NOMO-1 treated with dmso at 0.1 percent for 144 hours (cell line): ENCODE results near the gene ANKFY1.
"Not testable (repeated sequence)": the region's sequence is repeated elsewhere in the genome, so short reads cannot be mapped to it uniquely, and the experiment has no call there.

Experiments used
- DNase-seq: peaks from one replicate; lab custom pipeline; 2025; ENCODE audit not compliant: unreplicated experiment; lab: John Stamatoyannopoulos, UW

Gene ANKFY1

DNA sequence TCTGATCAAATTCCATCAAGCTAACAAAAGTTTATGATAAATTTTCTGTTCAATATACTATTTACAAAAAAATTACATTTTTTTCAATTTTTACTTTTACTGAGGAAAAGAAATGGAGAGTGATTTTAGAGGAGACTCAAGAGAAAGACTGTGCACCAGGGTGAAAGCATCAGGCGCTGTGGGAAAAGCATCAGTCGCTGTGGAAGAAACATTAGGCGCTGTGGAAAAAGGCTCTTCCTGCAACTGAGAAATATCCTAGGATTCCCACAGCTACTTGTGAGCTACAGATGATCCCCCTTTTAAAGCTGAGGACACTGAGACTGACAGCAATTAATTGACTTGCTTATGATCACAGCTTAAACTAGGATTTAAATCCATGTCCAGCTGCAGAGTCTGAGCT, 4.9 kb downstream of the ANKFY1 start:
- no peak for DNase-seq

DNA sequence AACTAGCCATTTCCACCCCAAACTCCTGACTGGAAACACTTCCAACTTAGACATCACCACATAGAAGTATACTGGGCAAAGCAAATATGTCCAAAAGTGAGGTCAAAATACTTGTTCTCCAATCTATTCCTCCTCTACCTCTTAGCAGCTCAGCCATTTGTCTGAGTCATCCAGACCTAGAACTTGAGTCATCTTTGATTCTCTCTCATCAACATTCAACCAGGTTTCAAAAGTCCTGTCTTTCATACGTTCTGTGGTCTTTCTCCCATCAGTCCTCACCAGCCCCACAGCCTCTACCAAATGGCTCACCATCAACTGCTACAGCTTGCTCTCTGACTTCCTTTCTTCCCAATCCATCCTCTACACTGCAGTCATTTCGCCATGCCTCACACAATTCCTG, 6.8 kb downstream of the ANKFY1 start:
- no peak for DNase-seq

DNA sequence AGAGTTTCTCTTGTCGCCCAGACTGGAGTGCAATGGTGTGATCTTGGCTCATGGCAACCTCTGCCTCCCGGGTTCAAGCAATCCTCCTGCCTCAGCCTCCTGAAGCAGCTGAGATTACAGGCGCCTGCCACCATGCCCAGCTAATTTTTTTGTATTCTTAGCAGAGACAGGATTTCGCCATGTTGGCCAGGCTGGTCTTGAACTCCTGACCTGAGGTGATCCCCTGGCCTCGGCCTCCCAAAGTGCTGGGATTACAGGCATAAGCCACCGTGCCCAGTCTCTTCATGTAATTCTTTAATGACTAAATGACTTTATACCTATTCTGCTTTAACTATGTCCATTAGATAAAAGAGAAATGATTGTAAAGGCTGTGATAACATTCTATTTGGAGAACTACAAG, 8.5 kb downstream of the ANKFY1 start:
- DNase-seq: not testable (repeated sequence)

DNA sequence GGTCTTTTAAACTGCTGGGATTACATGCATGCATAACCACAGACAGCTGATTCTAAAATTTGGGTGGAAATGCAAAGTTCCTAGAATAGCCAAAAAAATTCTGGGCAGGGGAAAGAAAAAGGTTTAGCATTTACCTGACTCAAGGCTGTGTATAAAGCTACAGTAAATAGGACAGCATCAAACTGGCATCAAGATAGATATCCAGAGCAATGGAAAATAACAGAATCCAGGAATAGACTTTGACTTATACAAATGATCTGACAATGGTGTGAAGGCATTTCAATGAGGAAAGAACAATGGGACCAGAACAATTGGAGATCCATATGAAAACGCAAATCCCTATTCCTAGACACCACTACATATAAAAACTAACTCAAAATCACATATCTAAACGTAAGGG, 12.9 kb downstream of the ANKFY1 start:
- no peak for DNase-seq

DNA sequence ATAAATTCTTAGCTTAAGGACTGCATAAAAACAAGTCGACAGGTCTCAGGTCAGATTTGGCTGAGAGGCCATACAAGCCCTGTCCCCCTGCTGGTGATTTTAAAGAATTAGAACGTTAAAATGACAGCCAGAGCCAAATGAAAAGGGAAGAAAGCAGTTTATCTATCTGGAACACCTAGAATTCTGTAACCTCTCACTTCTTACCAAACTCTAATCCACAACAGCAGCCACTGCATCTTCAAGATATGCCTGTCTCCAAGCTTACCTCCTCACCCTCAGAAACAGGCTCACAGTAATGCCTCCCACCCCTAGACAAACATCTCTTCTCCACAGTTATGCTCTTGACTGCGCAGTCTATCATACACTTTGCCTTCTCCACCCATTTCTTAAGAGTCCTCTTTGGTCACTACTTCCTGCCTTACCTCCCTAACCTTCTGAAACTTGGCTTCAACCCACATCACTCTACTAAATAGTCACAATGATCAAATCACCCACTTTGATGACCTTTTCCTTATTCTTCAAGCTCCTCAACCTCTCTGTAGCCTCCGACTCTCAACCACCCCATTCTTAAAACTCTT, 14.2 kb downstream of the ANKFY1 start:
- DNase-seq: peak; percentile 29

DNA sequence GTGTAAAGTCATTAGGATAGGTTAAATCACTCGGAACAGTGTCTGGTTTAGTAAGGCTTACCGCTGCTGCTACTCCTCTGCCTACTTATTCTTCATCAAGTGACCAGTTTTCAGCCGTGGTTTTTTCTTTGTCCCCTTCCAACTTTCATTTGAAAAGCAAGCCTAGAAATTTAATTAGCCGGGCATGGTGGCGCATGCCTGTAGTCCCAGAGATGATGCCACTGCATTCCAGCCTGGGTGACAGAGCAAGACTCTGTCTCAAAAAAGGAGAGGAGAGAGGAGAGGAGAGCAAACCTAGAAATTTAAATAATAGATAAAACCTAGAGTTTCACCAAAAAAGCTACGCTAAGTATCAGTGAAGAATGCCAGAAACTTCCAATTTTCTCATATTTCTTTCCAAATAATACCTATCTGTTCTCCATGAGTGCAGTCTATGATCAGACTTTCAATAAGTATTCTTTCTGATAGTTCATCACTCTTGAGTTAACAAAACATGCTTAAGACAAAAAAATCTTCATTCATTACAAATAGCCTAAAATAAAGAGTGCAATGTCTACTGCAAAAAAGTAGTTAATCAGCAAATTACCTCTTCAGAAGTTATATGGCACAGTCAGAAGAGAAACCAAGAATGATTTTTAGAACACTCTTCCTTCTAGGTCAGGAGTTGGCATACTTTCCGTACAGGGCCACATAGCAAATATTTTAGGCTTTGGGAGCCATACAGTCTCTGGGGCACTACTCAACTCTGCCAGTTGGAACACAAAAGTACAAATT, 15.1 kb downstream of the ANKFY1 start:
- DNase-seq: no peak

DNA sequence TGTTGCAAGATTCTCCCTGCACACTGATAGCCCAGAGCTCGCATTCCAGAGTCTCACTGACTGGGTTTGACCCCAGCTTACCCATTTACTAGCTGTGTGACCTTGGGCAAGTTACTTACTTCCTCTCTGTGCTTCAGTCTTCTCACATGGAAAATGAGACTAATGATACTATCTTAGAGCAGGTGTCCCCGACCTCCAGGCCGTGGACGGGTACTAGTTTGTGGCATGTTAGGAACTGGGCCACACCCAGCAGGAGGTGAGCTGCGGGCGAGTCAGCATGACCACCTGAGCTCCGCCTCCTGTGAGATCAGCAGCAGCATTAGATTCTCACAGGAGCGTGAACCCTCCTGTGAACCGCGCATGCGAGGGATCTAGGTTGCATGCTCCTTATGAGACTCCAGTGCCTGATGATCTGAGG, 15.8 kb downstream of the ANKFY1 start:
- DNase-seq: no peak

DNA sequence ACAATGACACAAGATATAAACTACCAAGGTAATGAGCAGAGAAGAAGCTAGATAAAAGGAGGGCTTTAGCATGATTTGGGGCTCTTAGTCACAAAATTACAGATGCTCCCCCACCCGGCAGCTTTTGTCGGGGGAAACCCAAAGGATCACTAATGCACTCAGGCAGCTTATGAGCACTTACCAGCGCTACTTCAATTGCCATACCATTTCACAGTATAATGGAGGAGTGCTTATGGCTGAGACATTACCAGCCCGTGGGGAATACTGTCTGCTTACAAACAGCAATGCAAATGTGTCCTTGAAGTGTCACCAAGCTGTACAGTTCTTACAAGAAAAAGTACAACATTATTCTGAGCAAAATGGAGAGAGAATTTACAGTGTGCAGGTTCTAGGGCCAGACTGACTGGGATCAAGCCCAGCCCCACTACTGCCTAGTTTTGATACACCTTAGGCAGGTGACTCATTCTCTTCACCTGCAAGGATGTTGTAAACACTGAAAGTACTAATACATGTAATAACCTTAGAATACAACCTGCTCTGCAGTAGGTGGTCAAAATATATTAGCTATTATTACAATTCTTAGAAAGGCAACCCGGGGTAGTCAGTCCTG, 16.3 kb downstream of the ANKFY1 start:
- DNase-seq: no peak

DNA sequence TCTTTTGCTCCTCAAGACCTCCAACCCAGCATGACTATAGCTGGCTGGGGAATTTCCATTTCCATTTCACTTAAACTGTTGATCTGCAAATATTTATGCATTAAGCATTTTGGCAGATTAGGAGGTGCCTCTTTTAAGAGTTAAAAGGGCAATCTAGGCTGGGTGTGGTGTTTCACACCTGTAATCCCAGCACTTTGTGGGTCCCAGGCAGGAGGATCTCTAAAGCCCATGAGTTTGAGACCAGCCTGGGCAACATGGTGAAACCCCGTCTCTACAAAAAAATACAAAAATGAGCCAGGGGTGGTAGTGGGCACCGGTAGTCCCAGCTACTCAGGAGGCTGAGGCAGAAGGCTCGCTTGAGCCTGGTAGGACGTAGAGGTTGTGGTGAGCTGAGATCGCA, 17.1 kb downstream of the ANKFY1 start:
- no peak for DNase-seq

DNA sequence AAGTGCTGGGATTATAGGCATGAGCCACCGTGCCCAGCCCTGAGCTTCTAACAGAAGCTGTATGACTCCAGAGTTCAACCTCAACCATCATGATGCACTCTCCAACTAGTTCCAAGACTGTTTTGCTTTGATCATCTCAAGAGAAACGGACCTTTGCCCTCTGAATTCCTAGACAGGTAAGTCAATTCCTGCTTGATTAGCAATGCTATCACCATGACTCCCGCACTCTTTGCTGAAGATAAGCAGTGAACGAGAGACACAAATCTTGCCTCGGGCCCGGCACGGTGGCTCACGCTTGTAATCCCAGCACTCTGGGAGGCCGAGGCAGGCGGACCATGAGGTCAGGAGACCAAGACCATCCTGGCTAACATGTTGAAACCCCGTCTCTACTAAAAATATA, 22.2 kb downstream of the ANKFY1 start:
- no peak for DNase-seq

DNA sequence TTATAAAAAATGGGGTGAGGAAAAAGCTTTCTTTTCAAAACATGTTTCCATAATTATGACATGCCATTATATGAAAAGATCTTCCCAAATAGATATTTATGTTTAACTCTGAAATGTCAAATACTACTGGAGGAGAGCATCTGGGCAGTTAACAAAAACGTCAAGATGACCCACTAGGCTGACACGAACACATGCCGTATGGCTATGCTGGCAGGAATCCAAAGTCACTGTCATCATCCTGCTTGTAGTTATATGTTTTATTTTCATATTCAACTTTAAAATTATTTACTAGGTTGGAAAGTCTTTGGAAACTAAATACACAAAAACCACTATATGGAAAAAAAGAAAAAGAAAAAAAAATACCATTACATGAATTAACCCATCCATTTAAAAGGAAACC, 27.3 kb downstream of the ANKFY1 start:
- no peak for DNase-seq

DNA sequence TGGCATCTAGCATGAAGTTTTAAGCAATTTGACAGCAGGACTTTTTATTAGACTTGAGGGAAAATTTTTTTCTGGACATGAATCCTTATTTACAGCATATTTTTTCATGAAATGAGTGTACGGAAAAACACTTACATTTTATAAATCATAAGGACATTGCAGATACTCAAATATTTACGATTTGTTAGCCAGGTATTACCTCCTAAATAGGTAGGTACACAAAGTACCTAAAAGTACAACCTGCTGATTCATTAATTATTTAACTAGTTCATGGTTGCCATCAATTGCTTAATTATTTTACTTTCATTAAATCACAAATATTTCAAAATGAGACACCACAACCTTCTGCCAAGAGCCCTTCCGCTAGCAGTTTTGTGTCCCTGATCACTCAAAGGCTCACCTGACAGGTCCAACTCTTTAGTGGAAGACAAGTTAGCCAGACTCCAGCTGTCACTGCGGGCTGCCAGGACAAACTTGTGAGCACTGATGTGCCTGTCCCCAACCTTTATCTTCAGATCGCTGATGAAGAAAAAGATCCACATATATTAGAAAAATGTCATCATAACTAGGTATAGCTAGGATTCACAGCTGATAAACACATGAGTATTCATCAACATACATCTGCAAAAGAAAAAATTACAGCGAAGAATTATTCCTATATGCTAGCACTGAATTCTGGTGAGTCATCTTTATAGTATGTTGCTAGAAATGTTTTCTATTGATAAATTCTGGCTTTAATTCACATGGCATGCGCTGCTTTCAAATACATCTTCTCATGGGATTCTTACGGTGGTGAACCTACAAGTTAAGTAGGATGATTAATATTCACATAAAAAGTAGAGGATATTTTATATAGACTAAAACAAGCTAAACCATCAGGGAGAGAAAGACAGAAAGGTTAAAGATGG, 28.2 kb downstream of the ANKFY1 start:
- no peak for DNase-seq

DNA sequence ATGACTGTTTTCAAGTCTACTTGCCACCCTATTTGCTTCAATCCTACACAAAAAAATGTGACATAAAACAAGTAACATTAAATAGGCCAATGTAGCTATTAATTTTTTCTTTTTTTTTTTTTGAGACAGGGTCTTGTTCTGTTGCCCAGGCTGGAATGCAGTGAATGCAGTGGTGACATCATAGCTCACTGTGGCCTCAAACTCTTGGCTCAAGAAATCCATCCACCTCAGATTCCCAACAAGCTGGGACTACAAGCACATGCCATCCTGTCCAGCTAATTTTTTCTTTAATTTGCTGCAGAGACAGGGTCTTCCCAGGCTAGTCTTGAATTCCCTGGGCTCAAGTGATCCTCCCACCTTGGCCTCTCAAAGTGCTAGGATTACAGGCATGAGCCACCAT, 29.4 kb downstream of the ANKFY1 start:
- no peak for DNase-seq

DNA sequence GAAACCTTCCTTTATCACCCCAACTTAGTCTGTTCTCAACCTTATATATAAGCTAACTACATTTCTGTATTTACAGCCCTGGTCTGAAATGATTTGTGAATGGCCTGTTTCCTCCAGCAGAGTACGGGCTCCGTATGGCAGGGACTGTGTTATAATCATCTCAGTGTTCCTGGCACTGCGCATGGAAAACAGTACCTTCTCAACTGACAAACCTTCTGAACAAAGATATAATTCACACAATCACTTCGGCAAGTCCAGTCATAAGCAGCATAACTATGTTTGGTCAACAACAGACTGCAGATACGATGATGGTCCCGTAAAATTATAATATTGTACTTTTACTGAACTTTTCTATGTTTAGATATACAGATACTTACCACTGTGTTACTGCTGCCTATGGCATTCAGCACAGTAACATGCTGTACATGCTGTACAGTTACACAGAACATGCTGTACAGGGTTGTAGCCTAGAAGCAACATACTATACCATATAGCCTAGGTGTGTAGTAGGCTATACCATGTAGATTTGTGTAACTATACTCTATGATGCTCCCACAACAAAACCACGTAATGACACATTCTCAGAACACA, 30.0 kb downstream of the ANKFY1 start:
- no peak for DNase-seq

DNA sequence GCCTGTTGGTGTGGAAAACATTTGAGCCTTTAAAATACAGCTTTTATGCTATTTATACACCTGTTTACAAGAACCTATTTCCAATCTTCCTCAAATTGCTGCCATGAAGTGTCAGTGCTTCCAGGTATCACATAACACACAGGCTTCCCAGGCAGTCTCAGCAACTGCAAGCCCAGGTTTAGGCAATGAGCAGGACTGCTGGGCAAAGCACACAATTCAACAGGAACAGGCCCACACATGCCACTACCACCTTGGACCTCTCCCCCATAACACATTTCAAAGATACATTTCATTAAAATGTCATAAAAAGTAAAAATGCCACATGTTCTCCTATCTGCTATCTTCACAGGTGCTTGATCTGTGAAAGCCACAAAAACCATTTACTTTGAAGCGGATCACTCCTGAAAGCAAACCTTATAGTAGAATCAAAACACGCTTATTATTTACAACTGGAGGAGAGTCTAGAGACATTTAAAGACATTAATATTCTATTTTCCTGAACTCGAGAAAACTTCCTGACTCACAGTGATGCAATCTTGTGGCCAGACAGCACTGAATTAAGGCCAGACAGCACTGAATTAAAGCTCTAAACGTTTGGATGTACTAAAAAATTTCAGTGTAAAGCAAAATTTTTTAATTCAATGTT, 31.5 kb downstream of the ANKFY1 start:
- no peak for DNase-seq

DNA sequence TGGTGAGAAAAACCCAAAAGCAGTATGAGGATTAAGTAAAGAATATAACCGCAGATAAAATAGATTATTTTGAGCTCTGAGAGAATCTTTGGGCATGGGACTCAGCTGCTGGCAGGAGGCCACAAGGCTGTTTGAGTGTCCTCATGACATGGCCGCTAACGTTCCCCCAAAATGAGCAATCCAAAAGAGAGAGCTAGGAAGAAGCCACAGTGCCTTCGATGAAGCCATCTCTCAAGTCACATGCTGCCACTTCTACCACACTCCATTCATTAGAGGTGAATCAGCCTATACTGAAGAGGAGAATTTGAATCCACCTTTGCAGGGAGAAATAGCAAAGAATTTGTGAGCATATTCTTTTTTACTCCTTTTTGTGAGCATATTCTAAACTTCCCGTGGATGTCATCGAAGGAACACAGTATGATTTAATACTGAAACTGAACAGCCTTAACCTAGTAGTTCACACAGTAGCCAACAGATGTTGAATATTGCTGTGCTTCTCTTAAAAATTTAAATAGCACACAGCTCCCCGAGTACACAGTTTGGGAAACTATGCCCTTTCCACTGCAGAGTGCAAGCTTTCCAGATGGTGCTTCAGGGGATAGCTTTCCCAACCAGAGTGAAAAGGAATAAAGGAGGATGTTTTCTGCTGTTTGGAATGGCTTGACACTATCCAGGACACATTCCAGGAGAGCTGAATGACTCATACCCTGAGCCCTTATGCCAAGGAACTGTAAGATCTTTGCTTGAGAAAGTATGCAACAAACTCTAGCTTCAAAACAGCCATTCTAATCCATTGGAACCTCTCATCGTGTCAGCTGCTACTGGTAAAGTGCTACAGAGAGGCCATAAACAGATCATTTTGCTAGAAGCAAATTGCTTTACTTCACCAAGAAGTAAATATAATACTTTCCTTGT, 33.9 kb downstream of the ANKFY1 start:
- no peak for DNase-seq

DNA sequence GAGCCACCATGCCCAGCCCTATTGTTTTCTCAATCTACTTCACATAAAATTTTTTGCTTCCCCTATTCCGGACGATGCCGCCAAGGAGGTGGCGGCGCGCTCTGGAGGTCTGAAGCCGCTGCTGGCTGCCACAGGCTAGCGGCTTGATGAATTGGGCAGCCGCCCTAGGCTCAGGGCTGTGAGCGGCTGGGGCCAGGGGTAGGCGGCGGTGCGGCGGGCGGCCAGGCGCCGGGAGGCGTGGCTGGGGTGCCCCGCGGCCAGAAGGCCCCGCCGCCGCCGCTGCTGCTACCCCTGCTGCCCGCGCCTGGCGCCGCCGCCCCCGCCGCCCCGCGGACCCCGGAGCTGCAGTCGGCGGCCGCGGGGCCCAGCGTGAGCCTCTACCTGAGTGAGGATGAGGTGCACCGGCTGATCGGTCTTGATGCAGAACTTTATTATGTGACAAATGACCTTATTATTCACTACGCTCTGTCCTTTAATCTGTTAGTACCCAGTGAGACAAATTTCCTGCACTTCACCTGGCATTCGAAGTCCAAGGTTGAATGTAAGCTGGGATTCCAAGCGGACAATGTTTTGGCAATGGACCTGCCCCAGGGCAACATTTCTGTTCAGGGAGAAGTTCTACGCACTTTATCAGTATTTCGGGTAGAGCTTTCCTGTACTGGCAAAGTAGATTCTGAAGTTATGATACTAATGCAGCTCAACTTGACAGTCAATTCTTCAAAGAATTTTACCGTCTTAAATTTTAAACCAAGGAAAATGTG, 41.7 kb downstream of the ANKFY1 start:
- no peak for DNase-seq

DNA sequence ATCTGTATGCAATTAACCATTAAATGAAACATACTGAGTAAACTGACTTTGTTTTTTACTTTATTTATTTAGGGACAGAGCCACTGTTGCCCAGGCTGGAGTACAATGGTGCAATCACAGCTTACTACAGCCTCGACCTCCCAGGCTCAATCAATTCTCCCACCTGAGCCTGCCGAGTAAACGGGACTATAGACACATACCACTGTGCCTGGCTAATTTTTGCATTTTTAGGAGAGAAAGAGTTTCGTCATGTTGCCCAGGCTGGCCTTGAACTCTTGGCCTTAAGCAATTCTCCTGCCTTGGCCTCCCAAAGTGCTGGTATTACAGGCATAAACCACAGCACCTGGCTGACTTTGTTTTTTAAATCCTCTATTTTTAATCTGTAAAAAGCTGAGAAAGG, 42.6 kb downstream of the ANKFY1 start:
- no peak for DNase-seq

DNA sequence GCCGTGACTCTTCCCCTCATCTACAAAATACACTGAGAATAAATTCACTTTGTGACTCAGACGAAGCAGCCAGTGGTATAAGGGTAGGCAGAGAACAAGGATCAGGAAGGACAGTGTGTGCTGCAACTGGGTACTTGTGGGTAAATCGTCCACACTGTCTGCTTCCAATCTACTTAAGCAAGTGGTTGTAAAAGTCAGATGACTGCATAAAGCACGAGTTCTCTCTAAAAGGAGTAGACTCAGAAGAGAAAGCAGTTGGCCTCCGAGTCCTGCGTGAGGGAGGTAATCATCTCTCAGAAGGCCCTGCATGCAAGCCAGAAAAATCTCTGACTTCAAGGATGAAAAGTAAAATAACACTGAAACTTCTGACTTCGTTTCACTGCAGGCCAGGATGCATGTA, 43.1 kb downstream of the ANKFY1 start:
- DNase-seq: no peak
